HuH-7 (cell line): ENCODE measurements around the gene SRRD.
"Not testable (repeated sequence)": the region's sequence is repeated elsewhere in the genome, so short reads cannot be mapped to it uniquely, and the experiment has no call there.

Source experiments
- DNase-seq: peaks from one replicate; pipeline ENCODE4 v3.0.0; 2011; ENCODE audit warnings: low spot score

The SRRD gene, protein sequence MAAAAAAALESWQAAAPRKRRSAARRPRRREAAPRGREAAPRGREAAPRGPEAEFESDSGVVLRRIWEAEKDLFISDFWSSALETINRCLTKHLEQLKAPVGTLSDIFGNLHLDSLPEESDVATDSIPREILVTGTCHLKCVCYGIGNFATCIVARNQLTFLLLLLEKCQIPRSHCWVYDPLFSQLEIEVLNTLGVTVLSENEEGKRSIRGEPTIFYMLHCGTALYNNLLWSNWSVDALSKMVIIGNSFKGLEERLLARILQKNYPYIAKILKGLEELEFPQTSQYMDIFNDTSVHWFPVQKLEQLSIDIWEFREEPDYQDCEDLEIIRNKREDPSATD

DNA sequence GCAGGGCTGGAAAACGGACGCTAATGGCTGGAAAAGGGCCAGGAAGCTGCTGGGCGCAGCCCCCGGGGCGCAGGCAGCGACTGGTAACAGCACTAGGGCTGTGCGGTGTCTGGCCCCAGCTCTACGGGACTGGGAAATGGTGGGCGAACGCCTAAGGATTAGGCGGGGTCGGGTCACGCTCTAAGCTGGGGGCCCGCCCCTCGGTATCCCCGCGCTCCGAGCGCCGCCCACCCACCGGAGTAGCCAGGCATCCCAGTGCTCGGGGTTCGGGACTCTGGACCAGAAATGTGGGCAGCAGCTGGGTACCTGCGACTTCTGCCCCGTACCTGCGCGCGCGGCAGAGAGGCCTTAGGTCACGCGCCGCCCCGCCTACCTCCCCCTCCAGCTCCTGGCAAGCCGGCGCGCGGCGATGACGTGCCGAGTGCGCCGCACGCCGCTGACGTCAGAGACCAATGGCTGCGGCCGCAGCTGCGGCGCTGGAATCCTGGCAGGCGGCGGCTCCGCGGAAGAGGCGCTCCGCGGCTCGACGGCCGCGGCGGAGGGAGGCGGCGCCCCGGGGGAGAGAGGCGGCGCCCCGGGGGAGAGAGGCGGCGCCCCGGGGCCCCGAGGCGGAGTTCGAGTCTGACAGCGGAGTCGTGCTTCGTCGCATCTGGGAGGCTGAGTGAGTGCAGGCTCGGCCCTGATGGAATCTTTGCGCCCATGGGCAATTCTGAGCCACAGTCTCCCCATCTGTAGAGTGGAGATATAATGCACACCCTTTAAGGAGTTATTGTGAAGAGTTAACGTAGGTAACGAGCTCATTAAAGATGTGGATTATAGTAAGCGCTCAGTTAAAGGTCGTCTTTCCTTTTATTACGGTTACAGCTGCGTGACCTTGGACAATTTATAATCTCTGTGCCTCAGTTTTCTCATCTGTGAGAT is at the start of gene SRRD, which contains the start of gene HPS4:
Gene SRRD (plus strand): TSS at position 439 of the 921 bp plus-strand sequence. CDS start 14 bp downstream, at position 453.
Gene HPS4 (minus strand): TSS at position 345 of the 921 bp plus-strand sequence. CDS start 2,021 bp downstream, outside the sequence.
- peak; percentile 82 for DNase-seq

DNA sequence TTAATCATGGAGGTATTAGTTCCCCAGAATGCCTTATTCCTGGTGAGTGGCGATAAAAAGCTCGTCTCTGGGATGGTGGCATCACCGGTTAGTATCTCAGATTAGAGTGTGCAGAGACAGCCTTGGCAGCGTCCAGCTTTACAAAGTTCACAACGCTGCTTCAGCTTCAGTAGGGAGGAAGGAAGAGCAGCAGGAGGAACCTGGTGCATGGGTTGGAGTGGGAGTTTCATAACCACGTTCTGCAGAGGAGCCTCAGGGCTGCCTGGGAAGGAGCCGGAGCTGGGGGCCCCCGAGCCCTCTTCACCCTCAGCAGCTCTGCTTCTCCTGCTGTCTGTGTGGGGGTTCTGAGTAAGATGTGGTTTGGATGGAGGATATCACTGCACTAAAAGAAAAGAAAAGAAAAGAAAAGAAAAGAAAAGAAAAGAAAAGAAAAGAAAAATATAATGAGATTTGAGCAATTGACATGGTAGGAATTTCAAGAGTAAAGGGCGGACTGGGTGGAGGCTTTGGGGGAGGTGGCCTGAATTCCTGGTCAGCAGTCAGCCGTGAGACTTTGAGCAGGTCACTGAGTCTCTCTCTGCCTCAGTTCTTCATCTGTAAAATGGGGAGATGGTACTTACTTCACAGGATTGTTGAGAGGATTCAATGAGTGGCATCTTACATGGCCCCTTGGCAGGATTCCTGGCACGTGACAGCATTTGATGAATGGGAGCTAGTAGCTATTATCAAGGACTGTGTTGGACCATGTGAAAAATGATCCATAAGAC is 48.2 kb upstream of the SRRD start:
- DNase-seq, result no peak

DNA sequence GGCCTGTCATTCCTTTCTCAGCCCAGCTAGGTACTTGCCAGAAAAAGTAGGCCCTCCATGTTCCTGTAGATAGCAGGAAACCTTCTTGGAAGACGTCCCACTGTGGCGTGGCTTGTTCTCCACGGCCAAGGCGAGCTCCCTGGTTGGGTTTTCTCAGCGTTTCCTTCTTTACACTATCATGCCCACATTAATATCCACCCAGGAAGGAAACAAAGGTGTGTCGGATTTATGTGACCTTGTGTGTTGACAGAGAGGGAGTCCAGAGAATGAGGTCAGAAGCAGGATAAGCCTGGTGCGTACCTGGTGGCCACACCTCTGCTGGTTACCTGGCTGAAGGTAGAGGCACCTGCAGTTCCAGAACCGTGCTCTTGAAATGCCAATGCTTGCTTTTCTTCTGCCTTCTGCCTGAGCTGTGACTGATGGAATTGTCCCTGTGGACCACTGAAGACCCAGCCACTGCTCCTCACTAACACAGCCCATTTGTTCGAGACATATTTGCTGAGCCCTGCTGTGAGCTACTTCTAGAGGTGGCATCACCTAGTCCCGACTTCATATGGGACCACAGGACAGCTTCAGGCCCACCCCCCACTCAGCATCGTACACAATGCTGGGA is 46.7 kb upstream of the SRRD start:
- DNase-seq, result no peak

DNA sequence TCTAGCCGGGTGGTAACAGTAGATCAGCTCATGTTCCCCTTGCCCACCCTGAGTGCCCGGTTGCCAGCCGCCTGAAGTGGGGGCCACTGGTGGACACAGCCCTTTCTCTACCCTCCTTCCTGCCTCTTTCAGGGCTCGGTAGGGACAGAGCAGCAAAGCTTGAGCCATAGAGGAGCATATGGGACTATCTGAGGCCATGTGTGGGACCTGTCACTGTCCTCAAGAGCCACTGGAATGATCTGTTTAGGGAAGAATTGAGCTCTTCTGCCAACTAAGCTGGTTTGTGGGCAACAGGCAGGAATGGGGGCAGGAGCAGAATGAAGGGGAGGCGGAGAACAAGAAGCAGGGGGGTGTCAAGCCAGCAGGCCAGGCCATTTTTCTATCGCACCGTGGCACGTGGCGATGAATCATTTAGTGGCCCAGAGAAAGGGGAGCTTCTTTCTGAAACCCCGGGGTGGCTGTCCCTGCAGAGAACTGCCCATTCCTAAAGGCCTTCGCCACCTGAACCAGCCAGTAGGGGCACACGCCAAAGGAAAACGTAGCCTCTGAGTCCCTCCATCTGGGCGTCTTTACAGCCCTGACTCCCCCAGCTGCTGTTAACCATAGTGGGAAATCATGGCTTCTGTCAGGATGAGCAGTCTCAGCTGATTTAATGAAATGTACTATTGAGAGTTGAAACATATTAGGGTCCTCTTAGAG is 45.8 kb upstream of the SRRD start:
- DNase-seq, result no peak

DNA sequence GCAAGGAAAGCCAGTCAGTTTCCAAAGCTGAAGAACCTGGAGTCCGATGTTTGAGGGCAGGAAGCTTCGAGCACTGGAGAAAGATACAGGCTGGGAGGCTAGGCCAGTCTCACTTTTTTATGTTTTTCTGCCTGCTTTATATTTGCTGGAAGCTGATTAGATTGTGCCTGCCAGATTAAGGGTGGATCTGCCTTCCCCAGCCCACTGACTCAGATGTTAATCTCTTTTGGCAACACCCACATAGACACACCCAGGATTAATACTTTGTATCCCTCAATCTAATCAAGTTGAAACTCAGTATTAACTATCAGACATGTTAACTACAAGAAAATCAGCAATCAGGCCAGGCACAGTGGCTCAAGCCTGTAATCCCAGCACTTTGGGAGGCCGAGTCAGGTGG is 44.9 kb upstream of the SRRD start:
- DNase-seq, result not testable (repeated sequence)

DNA sequence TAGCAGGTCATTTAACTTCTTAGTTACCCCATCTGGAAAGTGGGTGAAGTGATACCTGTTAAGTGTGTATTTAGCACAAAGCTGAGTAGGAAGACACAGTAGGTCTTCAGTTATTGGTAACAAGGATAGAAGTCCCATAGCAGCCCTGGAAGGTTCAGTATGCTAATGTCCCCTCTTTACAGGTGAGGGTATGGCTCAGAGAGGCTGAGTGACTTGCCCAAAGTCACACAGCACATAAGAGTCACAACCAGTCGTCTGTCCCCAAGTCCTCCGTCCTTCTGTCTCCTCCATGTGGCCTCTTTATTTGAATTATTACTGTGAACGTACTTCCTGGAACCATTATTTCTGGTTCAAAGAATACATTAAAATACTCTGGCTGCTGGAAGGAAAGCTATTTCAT is 44.1 kb upstream of the SRRD start:
- DNase-seq, result no peak

DNA sequence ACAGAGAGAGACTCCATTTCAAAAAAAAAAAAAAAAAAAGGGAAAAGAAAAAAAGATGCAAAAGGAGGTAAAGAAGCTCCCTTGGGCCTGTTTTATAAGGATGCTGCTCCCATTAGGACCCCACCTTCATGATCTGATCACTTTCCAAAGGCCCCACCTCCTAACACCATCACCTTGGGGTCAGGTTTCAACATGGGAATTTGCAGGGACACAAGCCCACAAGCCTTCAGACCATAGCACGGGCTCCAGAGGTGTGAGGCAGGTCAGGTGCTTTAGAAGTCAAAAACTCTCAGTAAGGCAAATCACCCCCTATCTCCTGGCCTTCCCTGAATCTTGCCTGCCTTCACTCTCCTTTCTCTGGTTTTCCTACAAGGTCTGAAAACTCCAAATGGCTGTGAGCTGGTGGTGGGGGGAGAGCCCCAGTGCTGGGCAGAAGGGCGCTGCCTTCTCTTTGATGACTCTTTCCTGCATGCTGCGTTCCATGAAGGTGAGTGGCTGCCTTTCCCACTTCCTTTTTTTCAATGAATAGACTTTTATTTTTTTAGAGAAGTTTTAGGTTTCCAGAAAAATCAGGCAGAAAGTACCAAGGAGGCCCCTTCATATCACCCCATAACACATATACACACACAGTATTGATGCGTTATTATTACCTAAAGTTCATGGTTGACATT is 41.5 kb upstream of the SRRD start:
- no peak for DNase-seq

DNA sequence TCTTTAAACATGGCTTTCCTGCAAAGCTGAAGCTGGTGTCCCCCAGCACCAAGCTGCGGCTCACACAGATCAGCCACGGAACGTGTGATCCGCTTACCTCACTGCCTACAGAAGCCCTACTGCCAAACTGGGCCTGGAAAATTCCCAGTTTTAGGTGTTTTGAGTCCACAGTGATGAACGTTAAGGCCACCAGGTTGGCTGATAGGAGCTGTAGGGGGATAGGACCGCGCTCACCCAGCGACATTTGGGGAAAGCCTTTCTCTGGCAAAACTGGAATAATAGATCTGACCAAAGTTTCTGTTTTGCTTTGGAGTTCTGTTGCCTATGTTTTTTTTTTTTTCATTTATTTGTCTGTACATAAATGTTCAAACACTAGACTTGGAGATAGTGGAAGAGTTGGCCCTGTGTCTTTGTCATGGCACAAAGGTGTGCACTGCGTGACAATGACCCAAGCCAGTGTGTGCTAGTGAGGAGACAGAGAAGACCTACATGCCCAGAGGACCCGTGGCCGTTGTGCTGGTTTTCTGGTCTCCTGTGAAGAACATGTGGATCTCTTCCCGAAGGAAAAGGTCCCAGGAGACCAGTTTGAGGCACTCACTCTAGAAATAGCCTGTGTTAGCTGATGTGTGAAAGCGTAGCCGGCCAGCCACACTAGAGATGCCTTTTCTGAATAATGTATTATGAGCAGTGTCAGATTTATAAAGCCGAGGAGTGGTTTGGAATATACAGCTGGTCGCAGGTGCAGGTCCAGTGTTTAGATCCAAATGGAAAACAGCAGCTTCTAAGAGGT is 39.6 kb upstream of the SRRD start:
- DNase-seq, result no peak

DNA sequence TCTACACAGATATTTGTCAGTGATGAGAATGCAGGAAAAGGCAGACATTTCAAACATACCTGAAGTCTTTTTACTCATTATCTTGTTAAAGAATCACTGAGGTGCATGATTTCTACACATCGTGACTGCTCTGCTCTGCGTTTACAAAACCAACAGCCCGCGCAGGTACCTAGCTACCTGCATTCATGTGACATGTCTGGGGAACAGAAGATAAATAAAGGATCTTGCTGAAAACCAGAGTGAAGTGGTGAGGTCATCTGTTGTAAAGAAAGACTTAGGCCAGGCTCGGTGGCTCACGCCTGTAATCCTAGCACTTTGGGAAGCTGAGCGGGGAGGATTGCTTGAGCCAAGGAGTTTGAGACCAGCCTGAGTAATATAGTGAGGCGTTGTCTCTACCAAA is 38.9 kb upstream of the SRRD start:
- DNase-seq, result no peak

DNA sequence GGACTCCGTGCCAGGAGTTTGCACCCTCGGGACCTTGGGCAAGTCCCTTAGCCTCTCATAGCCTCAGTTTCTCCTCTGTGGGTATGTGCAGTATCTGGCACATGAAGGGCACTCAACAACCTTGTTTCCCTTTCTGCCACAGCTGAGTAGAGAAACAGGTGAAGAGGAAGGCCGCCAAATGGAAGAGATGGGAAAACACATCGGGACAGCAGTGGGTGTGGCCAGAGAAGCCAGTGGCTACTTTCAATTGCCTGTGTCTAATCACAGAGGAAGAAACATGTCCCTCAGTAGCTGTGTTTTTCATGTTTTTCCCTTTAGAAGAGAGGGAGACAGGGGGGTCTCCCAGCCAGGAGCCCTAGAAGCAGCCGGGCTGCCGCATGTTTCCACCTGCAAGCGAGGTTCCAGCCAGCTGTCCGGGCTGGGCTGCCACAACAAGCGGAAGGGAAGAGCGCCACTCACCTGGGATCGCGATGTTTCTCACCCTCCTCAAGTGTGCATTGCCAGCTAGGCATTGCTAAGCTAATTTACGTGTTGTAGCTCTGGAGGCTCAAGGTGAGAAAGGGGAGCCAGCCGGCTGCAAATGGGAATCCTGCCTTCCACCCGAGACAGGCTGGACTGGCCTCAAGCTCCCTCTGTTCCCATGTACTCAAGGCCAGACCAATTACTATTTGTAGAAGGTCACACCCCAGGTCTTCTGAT is 38.0 kb upstream of the SRRD start:
- no peak for DNase-seq

DNA sequence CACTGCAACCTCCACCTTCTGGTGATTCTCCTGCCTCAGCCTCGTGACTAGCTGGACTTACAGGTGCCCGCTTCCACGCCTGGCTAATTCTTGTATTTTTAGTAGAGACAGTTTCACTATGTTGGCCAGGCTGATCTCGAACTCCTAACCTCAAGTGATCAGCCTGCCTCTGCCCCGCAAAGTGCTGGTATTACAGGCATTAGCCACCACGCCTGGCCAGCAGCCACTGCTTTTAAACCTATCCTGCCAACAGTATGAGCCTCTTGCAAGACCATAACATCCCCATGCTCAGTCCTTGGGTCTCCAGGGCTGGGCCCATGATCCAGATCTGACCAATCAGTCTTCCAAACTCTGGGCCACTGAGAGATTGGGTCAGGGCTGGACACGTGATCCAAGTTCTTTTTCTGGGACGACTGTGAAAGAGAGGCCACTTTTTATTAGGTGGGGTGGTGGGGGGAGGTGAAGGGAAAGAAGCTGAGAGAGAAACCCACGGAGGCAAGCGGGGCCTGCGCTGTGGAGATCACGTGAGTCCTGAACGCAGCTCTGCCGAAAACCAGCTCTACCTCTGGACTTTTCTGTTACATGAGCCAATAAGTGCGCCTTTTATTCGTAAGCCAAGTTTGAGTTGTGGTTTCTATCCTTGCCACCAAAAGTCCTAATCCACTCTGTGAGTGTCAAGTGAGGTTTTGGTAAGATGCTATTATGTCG is 36.7 kb upstream of the SRRD start:
- no peak for DNase-seq

DNA sequence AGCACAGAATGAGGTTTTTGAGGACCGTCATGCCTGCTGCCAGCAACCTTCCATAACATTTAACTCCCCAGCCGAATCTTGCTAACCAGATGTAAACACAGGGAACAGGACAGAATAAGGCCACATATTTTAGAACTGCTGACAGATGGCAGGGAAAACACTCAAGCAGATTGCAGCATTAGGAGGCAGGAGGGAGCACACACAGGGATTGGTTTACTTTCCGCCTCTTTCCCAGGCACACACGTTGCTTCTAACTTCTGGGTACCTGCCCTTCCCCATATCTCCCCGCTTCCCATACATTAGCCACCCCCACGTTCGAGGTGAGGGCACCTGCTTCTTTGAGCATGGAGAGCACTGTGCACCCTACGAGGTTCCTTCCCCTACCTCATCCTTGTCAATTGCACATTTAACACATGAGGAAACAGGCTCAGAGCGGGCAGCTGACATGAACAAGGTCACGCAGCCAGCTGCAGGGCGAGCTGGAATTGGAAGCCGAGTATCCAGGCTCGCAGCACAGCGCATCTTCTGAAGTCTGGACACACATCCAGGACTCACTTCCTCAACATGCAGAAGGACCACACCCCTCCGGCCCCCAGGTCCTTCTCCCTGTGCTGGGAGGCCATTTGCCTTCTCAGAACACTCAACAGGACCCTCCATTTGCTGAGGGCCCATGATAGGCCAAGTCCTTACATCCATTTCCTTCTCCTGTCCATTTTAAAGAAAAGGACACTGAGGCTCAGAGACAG is 35.9 kb upstream of the SRRD start:
- no peak for DNase-seq

DNA sequence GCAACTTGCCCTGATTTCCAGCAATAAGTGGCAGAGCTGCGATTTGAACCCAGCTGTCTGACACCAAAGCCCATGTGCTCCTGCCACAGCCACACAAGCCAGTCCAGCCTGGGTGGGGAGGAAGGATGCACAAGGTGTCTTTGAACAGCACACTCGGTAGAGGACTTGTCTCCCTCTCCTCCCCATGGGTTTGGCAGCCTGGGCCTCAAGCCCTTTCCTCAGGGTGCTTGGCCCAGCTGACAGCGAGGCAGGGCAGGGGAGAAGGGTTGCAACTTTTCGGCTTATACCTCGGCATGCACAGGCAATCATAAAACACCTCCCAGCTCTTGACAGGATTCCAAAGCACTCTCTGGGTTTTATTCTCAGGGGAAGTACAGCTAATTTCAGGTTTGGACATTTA is 35.3 kb upstream of the SRRD start:
- DNase-seq, result no peak

DNA sequence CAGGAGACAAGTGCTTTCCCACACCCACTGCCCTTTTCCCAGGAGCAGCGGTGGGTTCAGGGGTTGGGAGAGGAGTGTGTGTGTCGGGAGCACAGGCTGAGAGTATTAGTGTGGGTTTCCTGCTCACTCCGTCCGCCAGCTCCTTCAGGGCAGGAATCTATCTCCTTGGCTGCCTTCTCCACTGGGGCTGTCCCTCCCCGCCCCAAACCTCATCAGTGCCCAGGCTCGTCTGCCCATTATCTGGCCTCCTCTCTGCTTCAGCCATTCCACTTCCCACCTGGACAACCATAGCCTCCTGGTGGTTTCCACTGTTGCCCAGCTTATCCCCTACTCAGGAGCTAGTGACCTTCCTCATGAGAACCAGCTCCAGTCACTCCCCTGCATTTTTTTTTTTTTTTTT is 34.7 kb upstream of the SRRD start:
- no peak for DNase-seq

DNA sequence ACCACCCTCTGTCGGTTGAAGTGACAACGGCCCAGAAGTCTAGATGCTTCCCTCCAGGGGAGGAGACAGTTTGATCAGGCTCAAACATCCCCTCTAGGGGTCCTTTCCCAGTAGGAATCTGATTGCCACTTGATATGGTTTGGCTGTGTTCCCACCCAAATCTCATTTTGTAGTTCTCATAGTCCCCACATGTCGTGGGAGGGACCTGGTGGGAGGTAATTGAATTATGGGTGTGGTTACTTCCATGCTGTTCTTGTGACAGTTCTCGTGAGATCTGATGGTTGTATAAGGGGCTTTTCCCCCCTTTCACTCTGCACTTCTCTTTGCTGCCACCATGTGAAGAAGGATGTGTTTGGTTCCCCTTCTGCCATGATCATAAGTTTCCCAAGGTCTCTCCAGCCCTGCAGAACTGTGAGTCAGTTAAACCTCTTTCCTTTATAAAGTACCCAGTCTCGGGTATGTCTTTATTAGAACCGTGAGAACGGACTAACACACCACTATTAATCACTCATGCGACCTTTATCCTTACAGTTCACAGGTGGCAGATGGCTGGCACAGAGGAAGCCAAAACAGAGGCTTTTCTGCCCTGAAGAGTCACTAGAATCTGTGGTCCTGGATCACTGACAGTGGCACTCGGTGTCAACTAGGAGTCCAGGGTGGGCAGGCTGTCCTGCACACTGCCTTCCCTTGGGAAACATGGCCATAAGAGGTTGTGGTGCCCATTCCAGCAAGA is 33.1 kb upstream of the SRRD start:
- DNase-seq, result no peak

DNA sequence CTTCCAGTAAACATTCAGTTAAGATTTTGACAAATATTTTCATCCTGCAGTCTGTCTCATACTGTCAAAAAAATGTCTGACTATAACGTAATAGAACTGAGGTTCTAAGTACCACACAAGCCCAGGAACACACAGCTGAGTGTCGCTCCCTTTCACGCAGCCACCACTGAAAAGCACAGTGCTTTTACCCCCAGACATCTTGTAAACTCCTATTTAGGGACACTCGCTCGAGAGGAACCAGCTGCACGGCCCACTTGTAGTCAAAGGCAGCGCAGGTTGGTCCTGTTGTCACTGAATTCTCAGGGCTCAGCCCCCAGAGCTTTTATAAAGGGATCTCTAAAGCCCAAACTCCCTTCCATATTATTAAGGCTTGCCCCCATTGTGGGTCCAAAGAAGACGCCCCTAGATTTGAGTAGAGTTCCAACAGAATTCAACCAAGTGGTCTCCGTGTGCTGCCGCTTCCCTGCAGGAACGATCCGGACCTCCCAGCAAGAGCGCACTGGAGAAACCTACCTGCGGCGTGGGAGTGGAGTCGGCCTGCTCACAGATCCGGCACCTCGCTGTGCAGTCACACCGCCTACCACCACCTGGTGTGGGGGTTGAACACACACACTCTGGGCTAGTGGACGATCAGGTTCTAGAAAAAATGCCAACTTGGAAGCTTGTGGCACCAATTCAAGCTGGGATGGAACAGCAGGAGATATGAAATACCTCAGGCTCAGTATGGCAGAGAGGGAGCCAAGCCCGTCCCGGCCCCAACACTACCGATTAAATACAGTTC is 31.3 kb upstream of the SRRD start:
- no peak for DNase-seq
